Sigmoid colon (tissue), 4 donors: ENCODE measurements around the gene PTBP3.

ENCODE experiments used
- EP300 ChIP-seq, 4 donors: sonication (generic); formaldehyde crosslinking; IDR thresholded peaks; one replicate each; pipeline ENCODE4 v1.6.1; 2017; ENCODE audit warnings: antibody characterized with exemption in 4 of 4
- POLR2A ChIP-seq, 2 donors: fragments of 450-650 bp; IDR thresholded peaks; one replicate each; pipeline ENCODE4 v1.6.1; 2016; ENCODE audit warnings: antibody characterized with exemption in 2 of 2, mild to moderate bottlenecking in 2 of 2, moderate library complexity in 2 of 2
- POLR2AphosphoS5 ChIP-seq, 4 donors: sonication (generic); formaldehyde crosslinking; IDR thresholded peaks; one replicate each; pipeline ENCODE4 v1.6.1; 2017; ENCODE audit warnings: antibody characterized with exemption in 4 of 4
- TF ChIP-seq, protein P1 (sequence below), 4 experiments: fragments of 450-650 bp in 3 of 4; fragments of 200-600 bp in 1 of 4; IDR thresholded peaks; one replicate each; pipeline ENCODE4 v1.5.1; 2016 to 2019; ENCODE audit warnings: antibody characterized with exemption in 4 of 4, mild to moderate bottlenecking in 3 of 4, moderate library complexity in 2 of 4

DNA sequence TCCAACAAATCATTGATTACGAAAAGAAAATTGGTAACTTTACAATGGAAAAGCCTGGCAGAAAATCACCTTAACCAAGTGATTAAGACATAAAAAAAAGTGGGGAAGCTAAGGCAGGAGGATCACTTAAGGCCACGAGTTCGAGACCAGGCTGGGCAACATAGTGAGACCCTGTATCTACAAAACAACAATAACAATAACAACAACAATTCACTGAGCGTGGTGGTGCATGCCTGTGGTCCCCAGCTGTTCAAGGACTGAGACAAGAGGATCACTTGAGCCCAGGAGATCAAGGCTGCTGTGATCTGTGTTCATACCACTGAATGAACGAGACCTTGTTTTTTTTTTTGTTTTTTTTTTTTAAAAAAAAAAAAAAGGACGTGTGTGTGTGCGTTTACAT is 21.3 kb downstream of the PTBP3 start:
- TF ChIP-seq, protein P1, sequence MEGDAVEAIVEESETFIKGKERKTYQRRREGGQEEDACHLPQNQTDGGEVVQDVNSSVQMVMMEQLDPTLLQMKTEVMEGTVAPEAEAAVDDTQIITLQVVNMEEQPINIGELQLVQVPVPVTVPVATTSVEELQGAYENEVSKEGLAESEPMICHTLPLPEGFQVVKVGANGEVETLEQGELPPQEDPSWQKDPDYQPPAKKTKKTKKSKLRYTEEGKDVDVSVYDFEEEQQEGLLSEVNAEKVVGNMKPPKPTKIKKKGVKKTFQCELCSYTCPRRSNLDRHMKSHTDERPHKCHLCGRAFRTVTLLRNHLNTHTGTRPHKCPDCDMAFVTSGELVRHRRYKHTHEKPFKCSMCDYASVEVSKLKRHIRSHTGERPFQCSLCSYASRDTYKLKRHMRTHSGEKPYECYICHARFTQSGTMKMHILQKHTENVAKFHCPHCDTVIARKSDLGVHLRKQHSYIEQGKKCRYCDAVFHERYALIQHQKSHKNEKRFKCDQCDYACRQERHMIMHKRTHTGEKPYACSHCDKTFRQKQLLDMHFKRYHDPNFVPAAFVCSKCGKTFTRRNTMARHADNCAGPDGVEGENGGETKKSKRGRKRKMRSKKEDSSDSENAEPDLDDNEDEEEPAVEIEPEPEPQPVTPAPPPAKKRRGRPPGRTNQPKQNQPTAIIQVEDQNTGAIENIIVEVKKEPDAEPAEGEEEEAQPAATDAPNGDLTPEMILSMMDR (IDR thresholded peaks at IDR 0.05): no peak
- no peak for TF ChIP-seq POLR2AphosphoS5 (IDR thresholded peaks at IDR 0.05)
- TF ChIP-seq POLR2A (IDR thresholded peaks at IDR 0.05): no peak
- no peak for TF ChIP-seq EP300 (IDR thresholded peaks at IDR 0.05)
